NOMO-1 treated with dmso at 0.1 percent for 144 hours (cell line): ENCODE results near the gene SLC9A9.

ENCODE experiments used
- DNase-seq: peaks from one replicate; lab custom pipeline; 2025; ENCODE audit not compliant: unreplicated experiment; lab: John Stamatoyannopoulos, UW

The SLC9A9 gene

DNA sequence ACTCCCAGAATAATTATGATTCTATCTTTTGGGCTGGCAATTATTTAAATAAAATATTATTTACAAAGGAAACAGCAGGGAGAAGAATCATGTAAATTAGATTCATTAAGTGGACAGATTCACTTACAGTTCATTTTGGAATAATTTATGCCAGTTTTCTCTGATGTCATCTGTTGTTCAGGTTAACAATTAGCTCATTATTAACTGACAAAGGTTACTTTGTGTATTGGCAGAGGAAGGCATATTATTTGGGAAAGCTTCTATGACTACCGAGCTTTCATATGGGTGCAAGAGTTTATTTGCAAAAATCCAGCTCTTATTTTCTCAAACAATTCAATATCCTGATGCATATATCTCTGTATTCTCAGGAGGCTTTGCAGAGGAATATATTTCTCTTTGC lies 504.3 kb downstream of the SLC9A9 start:
- no peak for DNase-seq

- no peak for DNase-seq
Observed at GRCh38 chr3:143343031-143343430, 505.2 kb downstream of the SLC9A9 start.

DNA sequence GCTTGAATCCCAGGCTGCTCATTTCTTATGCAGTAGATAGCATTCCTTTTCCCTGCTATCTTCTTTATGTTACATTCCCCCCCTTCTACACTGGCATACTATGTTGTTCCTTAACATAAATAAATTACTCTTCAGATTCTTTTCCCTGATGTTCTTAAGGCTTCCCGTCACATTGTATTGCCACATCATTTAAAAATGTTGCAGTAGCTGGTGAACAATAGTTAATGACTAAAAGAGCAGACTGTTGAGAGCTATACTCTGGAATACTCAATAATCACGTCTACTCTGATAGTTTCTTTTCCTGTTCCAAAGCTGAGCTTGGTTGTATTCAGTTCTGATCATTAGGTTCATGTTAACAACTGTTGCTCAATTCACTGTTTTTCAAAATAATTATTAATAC lies 508.8 kb downstream of the SLC9A9 start:
- no peak for DNase-seq

GRCh38 chr3:143337387-143337786 lies 510.9 kb downstream of the SLC9A9 start:
- DNase-seq: no peak

DNA sequence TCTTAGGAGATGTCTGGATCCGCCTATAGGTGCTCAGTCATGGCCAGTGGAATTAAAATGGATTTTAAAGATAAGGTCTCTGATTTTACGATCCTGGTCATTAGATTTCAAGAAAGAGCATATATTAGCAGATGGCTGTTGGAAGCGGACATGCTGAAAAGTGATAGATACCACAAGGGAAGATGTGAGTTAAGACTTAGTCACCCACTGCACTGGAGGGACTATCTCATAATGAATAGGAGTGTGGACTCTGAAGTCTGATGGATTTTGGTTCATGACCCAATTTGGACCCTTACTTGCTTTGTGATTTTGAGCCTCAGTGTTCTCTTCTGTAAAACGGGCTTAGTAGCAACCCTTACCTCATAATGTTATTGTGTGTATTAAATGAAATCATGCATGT lies 514.0 kb downstream of the SLC9A9 start:
- DNase-seq: no peak

DNA sequence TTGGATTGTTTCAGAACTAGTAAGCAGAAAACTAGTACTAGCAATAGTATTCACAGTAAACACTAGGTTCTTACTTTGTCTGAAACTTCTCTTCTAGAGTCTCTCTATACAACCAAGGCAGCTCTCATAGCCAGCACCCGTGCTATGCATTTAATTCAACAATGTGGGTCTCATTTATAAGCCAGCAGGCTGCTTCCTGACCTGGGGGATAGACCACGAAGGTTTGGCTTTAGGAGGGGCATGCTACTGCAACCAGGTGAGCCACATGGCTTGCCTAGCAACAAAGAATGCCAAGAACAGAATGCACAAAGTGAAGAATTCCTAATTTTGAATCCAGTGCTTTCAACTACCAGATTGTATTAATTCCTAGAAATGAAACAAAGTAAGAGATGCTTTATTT lies 514.9 kb downstream of the SLC9A9 start:
- no peak for DNase-seq

DNA sequence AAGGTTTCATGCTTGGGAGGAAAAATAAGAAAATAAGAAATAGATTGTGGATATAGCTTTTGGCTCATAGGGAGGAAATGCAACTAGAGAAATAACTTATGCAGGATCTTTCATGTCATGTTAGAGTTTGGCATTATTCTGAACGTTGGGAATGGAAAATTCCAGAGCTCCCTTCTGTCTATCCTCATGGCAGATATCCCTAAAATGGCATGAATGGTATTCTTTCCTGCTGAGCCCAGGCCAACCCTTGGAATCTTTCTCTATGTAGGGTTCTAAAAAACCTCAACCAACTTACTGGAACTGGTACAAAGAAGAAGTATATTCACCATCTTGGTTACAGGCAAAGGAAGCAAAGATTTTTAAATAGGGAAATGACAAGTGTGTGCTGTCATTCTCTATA lies 516.2 kb downstream of the SLC9A9 start:
- DNase-seq: no peak

DNA sequence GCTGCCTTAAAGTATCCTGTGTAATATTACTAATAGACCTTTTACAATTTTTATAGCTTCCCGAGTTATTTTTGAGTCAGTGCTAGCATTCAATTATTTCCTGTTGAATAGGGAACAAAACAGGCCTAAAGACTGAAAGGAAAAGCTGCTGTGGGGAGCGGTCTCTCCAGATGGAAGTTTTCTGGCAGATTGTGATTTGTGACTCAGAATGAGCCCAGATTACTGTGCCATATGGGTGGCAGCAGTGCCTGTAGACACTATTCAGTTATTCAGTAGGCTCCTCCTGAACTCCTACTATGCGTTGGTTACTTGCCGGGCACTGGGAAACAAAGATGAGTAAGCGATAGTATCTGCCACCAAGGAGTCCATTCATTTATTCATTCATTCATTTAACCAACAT lies 516.9 kb downstream of the SLC9A9 start:
- no peak for DNase-seq

DNA sequence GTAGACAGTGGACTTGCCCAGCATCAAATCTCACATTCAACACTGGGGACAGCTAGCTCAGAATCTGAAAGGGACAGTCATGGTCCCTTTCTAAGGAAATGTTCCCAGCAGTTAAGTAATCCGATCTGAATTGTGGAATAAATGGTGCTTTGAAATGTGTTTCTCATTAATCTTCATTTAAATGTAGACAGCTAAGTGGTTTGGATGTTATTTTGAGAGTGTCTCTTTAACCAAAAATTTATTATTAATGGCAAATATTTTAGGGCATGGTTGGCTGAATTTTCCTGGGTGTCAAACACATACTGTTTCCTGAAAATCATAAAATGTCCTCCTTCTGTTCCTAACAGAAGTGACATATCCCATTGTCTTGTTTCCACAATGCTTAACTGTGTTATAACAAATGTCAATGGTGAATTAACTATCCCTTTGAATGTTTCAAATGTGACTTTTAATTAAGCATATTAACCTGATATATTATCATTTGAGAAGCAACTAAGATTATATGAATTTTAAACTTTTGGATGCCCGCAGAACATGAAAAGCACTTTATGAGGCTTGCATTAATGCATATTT lies 517.9 kb downstream of the SLC9A9 start:
- no peak for DNase-seq

DNA sequence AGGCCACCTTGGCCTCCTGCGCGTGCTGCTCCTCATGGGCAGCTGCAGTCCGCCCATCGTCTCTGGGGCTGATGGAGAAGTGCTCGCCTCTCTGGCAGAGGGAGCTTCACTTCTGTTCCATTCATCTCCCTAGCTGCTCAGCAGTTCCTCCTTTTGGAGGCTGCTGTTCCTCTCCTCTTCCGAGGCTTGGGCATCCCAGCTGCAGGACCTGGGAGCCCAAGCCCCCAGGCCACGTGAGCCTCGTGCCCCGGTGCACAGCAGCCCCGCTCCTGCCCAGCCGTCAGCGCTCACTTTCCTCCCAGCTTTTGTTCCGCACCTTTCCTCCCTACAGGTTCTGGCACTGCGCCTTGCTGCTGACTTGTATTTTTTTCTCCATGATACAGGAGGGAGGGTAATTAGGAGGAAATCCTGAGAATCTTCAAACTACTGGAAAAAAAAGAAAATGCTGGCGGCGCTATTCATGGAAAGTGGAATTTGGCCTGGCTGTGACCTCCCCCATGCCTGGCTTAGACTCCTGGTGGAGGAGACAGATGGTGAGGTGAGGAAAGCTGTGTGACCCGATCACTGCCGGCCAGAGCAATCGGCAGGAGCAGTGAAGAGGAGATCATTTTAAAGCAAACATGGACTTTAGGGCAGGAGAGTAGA lies 518.6 kb downstream of the SLC9A9 start:
- no peak for DNase-seq

- DNase-seq: no peak
Observed at GRCh38 chr3:143328451-143328850, 519.8 kb downstream of the SLC9A9 start.

DNA sequence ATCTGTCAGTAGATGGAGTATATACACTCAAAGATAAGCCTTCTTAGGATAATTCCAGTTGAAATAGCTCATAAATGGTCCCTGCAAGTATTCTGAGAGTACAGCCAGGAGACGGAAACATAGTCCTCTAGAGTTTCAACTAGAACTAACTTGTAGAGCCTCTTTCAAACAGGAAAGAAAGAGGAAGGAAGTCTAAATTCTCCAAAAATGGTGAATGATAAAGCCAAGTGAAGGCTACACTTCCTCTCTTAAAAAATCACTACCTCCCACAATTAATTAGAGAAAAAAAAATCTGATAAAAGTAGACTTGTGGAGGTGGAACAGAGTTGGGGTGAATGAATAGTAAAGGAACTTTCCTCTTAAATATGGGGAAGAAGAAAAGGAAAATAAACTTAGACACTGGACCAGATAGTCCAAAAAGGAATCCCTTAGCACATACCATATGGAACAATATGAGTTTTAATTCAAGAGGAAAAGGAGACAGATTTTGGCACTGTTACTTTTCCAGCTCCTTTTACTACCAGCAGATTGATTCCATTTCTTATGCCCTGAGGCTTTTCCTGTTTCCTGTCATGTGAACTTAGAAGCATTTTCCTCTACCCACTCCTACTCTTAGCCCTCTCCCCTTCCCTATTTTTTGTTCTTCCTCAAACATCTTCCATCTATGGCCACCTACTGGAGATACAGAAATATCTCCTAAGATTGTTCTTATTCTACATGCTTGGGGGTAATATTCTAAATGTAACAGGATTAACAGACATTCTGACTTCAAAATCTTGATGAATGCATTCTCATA lies 521.1 kb downstream of the SLC9A9 start:
- DNase-seq: peak; percentile 29

DNA sequence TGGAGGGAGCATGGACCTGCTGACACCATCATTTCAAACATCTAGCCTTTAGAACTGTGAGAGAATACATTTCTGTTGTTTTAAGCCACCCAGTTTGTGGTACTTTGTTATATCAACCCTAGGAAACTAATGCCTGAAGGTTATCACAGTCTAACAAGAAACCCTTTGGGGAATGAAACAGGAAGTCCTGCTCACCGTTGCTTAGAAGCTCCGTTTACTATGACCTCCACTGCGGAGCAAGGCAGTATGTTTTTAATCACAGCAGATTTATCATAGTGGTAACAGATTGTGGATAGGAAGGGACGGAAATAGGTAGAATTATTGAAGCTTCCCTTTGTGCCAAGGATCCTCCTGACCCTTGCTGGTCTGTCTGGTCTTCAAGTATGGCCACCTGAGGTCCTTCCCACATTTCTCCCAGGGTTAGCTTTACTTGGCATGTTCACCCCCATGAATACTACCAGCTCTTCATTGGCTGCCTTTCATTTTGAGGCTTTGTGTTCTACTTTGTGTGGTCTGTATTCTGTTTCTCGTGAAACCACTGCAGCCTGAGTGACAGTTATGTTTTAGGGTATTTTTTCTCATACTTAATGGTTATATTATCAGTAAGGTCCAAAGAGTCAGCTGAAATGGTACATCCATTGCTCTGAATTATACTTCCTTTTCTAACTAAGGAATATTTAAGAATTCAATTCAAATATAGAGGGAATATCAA lies 527.1 kb downstream of the SLC9A9 start:
- no peak for DNase-seq

DNA sequence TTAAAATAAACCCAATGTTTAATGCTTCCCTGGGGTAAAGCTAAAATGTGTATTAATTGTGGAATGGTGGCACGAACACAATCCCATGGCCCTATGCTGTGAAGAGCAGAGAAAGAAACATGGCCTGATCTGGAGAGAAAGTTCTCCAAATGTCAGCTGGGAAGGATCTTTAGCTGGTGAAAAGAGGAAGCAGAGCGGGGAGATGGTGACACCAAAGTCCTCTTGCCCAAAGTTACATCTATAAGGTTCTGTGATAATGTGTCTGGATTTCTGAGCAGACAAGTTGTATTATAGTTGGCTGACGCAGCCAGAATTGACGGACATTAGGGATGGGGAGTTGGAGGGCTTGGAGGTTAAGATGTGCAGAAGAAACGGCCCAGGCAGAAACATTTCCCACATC lies 532.5 kb downstream of the SLC9A9 start:
- peak; percentile 21 for DNase-seq

DNA sequence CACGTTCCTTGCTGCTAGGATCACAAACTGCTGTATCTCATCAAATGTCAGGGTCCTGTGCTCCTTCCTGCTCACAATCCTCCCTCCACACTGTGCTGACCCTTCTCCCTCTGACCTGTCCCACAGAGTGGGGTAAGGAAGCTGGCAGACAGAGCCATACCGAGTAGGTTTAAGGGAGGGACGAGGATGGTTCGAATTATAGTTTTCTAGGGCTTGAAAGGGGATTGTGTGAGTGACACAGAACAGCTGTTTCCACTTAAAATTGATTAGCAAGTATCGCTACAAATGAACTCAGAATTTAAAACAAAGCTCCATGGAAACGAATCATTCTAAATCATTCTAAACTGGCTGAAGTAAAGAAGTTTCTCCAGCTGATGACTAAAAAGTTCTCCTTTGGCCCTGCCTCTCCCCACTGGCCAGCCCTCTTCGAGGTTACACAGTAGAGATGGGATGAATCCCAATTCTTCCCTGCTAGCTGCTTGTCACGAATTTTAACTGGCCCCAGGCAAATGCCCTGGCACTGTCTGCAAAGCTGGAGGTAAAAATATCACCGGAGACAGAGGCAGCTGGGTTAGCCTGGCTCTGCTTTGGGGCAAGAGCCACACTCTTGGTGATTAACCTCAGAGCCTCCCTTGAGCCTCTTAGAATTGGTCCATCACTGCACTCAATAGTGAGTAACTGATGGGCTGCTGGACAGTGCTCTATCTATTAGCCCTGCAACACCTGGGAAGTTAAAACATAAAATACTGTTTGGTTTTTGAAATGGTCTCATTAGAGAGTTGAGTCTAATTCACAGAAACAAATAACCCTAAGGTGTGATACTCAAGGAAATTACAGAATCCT lies 533.8 kb downstream of the SLC9A9 start:
- DNase-seq: no peak

GRCh38 chr3:143313893-143314188 lies 534.4 kb downstream of the SLC9A9 start:
- DNase-seq: no peak

DNA sequence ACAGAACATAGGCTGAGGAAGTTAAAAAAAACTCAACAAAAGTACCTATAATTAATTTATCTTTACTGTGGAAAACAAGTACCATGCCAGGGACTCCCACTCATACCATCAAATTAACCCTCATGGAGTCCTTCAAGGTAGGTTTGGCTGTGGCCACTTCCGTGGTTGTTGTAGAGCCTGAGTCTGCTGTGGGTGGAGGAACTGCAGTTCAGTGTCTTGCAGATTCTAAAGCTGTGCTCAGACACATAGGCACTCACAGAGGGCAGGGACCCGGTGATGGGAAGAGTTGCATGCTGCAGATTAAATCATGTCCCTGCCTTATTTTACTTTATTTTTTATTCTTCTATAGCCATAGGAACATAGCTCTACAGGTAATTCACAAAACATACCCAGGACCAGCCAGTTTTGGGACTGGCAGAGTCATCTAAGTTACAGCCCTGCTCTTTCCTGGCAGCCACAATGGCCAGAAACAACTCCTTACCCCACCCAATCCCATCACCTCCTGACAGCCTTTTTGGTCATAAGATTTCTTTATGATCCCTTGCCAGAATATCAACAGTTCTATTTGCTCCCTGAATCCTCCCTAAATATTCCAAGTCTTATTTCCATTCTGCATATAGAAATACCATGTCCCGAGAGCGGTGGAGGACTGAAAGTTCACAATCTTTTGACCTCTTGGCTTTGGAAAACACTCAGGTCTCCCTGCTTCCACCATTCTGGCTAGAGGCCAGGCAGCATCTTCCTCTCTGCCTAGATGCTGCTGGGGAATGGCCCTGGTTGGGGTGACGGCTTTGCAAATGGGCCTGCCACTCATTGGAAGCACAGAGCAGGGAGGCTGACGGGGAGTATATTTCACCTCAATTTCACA lies 535.0 kb downstream of the SLC9A9 start:
- no peak for DNase-seq

GRCh38 chr3:143311096-143311495 lies 537.2 kb downstream of the SLC9A9 start:
- no peak for DNase-seq

DNA sequence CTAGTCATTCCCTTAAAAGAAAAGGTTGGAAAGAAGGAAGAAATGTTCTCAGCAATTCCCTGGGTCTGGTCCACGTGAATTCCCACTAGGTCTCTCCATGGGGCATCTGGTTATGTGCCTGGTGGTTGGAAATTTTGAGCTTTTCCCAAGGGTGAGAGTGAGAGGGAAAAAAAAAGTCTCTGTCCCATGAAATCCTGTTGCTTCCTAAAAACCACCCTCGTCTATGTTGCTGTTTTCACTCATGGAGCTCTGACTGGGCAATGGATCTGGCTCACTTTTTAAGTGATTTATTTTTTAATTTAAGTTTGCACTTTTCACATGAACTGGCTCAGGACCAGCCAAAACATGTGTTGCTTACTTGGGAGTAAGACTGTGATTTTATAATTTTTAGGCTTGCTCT lies 538.6 kb downstream of the SLC9A9 start:
- no peak for DNase-seq

DNA sequence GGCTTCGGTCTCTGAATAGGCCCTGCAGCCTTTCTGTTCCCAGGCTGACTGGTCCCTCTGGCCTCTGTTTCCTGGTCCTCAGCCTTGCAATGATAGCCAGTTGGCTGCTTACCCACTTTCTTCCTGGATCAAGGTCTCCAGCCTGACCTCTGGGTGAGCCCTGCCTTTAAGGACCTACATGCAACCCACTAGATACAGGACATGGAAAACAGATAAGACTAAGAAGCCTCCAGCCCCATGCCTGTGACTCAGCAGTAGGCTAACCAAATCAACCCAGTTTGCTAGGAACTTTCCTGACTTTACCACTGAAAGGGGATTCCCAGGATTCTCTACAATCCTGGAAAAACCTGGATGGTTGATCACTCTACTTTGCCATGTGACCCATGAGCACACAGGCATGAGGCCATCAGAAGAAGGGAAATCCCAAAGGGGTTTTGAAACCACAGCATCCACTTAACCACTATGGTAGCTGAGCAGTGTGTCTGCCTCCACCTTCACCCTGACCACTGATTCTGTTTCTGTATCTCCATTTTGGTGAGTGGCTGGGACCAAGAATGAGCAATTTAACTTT lies 540.6 kb downstream of the SLC9A9 start:
- no peak for DNase-seq
